Ovary (tissue), 9 donors: ENCODE results near the gene FOXP1. TPM values are rescaled to one million over a fixed set of nuclear protein-coding genes. Genes with fewer than 3 reads are reported as not detected.

Experiments used
- DNase-seq, 5 donors: peaks; one replicate each; pipeline ENCODE4 v3.0.0-alpha.2; 2019 to 2020
- H3K27ac ChIP-seq, 2 donors: fragments of 200-600 bp; one replicate each; pipeline versions ENCODE4 v1.5.1 to v1.8.0; 2019 to 2022
- H3K27me3 ChIP-seq: fragments of 200-600 bp; one replicate; pipeline ENCODE4 v1.8.0; 2022
- H3K36me3 ChIP-seq: fragments of 200-600 bp; sonication (generic); one replicate; pipeline ENCODE4 v1.5.1; 2019
- H3K4me1 ChIP-seq: one replicate; pipeline ENCODE4 v1.8.1; 2013; ENCODE audit warnings: mild to moderate bottlenecking, moderate library complexity; ENCODE audit not compliant: insufficient read depth
- H3K4me3 ChIP-seq: fragments of 200-600 bp; sonication (generic); one replicate; pipeline ENCODE4 v1.5.1; 2017
- H3K9me3 ChIP-seq, 2 donors: fragments of 200-600 bp in 1 of 2; sonication (generic) in 1 of 2; one replicate each; pipeline versions ENCODE4 v1.5.1 to v1.8.1; 2013 to 2019; ENCODE audit warnings: mild to moderate bottlenecking in 1 of 2, moderate library complexity in 1 of 2
- EP300 ChIP-seq: sonication (generic); formaldehyde crosslinking; IDR thresholded peaks from one replicate; pipeline ENCODE4 v1.6.1; 2017; ENCODE audit warnings: antibody characterized with exemption
- POLR2A ChIP-seq: fragments of 450-650 bp; IDR thresholded peaks from one replicate; pipeline ENCODE4 v1.6.1; 2017; ENCODE audit warnings: antibody characterized with exemption, mild to moderate bottlenecking, moderate library complexity
- WGBS, 3 donors: extraction: QIAGEN DNeasy Blood & Tissue Kit in 1 of 3; methylation state at CpG; one replicate each; pipeline versions ENCODE4 v1.1.5 to v1.1.7; 2013 to 2017; 5-methylcytosine and 5-hydroxymethylcytosine counted together
- intact Hi-C, 4 donors: fragments of 100-400 bp; cut with DNase I; formaldehyde crosslinking; loops; one replicate each; pipeline versions ENCODE4 v1.11.0 to v1.15.1; 2022 to 2023
- polyA plus RNA-seq, 2 donors: library from polyadenylated mRNA; stranded (reverse); fragments of 200-250 nt in 1 of 2; fragments of 350-450 nt in 1 of 2; fragmentation: Illumina TruSeq in 1 of 2; extraction: RNeasy Lipid Tissue Mini Kit (QIAGEN cat#74804) in 1 of 2; gene quantifications; one replicate each; pipeline ENCODE4 v1.2.3, GENCODE V29; 2013 to 2014
- total RNA-seq, 7 donors: library from RNA; depleted of rRNA in 2 of 7; stranded (reverse); fragments of >200 nt in 2 of 7; fragmentation: NEBNext Ultra II Directional in 3 of 7; extraction: Animal tissue kit (Norgen Biotek cat#: 25700) in 3 of 7; gene quantifications; one replicate each; pipeline versions ENCODE4 v1.1.0 to v1.2.4, GENCODE V29; 2016 to 2023
- TF ChIP-seq, protein P1 (sequence below), 3 donors: fragments of 450-650 bp in 2 of 3; fragments of 200-600 bp in 1 of 3; IDR thresholded peaks; one replicate each; pipeline versions ENCODE4 v1.5.1 to v1.8.0; 2016 to 2022; ENCODE audit warnings: antibody characterized with exemption in 3 of 3, mild to moderate bottlenecking in 1 of 3
- donor health status: DM: no; HTN: no; CAD: no; lungs with moderate emphysema.
- donor health status: DM: no; HTN: no; CAD: no.
- donor health status: Bipolar disorder and iron deficiency.
- donor health status: DM: yes; HTN: yes; CAD: no.
- donor health status: DM: no; HTN: no; CAD: no.
- donor health status: DM: yes; HTN: yes; CAD: no.

Gene FOXP1
- total and polyA plus RNA-seq, 9 donors, result 31.7 to 126 (median 114) TPM

DNA sequence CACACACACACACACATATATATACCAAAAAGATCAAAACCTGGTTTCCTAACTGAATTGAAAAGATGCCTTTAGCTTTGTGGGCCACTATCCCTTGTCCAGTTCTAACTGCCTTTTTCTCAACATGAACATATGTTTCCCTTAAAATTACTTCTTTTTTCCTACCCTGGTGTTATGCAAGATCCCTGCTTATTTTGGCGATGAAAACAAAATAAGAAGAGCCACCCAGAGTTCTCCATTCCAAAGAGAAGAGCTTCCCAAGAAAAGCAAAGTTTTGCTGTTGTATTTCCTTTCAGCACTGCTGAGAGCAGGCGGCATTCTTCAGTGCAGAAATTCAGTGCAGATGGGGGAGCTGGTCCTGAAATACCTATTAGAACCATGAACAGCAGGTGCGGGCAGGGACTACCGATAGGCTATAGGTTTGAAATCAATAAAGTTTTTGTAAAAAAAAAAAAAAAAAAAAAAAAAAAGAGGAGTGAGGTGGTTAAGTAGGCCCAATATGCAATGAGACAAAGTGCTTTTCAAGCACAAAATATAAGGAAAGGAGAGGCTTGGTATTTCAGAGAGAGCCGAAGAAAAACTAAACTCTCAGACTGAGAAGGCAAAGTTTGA lies 238.0 kb downstream of the FOXP1 start:
- Histone ChIP-seq H3K27me3 (no peaks in the 10 kb centered on the region), H3K4me3 (no peak overlapping the region), H3K27ac (no peak overlapping the region), H3K4me1 (peaks cover 1% of the 10 kb centered on the region), H3K9me3 (no peaks in the 10 kb centered on the region), H3K36me3 (no peaks in the 10 kb centered on the region)
- 39 to 73% (median 62%) methylated on average over 5 of the region's 5 CpGs for WGBS, 3 donors
- no peak for DNase-seq
- no peak for TF ChIP-seq POLR2A
- TF ChIP-seq, protein P1, sequence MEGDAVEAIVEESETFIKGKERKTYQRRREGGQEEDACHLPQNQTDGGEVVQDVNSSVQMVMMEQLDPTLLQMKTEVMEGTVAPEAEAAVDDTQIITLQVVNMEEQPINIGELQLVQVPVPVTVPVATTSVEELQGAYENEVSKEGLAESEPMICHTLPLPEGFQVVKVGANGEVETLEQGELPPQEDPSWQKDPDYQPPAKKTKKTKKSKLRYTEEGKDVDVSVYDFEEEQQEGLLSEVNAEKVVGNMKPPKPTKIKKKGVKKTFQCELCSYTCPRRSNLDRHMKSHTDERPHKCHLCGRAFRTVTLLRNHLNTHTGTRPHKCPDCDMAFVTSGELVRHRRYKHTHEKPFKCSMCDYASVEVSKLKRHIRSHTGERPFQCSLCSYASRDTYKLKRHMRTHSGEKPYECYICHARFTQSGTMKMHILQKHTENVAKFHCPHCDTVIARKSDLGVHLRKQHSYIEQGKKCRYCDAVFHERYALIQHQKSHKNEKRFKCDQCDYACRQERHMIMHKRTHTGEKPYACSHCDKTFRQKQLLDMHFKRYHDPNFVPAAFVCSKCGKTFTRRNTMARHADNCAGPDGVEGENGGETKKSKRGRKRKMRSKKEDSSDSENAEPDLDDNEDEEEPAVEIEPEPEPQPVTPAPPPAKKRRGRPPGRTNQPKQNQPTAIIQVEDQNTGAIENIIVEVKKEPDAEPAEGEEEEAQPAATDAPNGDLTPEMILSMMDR (IDR thresholded peaks at IDR 0.05), result no peak
- TF ChIP-seq EP300, result no peak
- intact Hi-C loops, result no loop called here

DNA sequence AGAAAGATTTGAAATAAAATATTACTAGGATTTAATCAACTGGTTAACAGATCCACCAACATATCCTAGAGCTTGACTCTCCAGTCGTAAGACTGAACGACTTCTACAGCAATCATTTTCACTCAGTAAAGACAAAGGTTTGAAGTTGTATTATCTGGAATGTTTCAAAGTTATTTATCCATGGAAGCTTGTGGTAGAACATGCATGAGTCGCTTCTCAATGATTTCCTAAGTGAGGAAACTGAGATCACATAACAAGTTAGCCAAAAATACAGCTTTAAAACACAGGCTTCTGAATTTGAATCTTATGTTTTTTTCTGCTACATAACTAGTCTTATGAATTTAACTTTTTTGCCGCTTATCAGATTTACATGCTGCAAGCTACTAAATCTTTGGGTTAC lies 241.8 kb downstream of the FOXP1 start:
- Histone ChIP-seq H3K4me3 (no peak overlapping the region), H3K27me3 (no peaks in the 10 kb centered on the region), H3K27ac (no peak overlapping the region), H3K36me3 (no peaks in the 10 kb centered on the region), H3K4me1 (peaks cover 1% of the 10 kb centered on the region), H3K9me3 (no peaks in the 10 kb centered on the region)
- TF ChIP-seq, protein P1 (IDR thresholded peaks at IDR 0.05), result no peak
- TF ChIP-seq POLR2A (no peak), EP300 (no peak)
- no peak for DNase-seq
- intact Hi-C loops, result no loop called here
- WGBS, 3 donors, result 63 to 90% (median 68%) methylated on average over 4 of the region's 4 CpGs

DNA sequence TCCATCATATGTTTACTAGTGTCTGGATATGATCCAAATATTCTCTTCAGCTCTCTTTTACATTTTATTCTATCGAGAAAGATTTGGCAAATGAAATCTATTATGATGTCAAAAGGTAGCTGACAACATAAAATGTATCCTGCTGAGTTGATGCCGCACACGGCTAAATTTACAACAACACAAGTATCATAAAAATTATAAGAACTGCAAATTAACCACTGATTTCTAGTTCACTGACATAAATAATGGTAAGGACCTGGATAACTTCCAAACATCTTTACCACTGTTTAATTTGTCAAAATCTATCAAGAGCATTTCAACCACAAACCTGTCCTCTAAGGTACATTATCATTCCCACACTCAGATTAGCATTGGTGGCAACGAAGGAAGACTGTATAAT lies 244.5 kb downstream of the FOXP1 start:
- intact Hi-C loops, result no loop called here
- no peak overlapping the region for H3K27ac ChIP-seq
- 72 to 81% (median 75%) methylated on average over 4 of the region's 4 CpGs for WGBS, 3 donors

DNA sequence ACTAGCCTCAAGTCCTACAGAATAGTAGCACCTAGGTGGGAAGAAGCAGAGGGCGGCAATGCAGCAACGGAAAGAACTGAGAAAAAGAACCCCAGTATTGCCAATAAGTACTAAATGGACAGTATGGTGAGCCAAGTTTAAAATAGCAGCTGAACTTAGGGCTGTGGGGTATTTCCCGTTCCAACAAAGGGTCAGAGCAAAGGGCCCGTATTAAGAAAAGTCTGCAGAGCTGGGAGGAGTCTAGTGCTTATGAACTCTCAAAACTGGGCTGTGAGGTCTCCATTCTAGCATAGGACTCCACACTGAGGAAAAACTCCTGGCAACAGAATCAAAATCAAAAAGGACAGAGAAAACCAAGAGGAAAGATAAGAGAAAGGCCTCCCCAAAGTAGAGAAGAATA lies 250.7 kb downstream of the FOXP1 start:
- TF ChIP-seq, protein P1 (IDR thresholded peaks at IDR 0.05), result no peak
- TF ChIP-seq EP300 (no peak), POLR2A (no peak)
- intact Hi-C loops, result no loop called here
- Histone ChIP-seq H3K27ac (no peak overlapping the region), H3K36me3 (no peaks in the 10 kb centered on the region), H3K27me3 (no peaks in the 10 kb centered on the region), H3K4me1 (peaks cover 3% of the 10 kb centered on the region), H3K9me3 (no peaks in the 10 kb centered on the region), H3K4me3 (no peak overlapping the region)
- DNase-seq, result no peak
- 48 to 63% (median 56%) methylated on average over 4 of the region's 4 CpGs for WGBS, 3 donors

More for the DNA sequence above, 244.5 kb downstream of the FOXP1 start:
- Histone ChIP-seq H3K36me3 (no peaks in the 10 kb centered on the region), H3K4me3 (no peak overlapping the region), H3K4me1 (no peaks in the 10 kb centered on the region), H3K9me3 (no peaks in the 10 kb centered on the region), H3K27me3 (no peaks in the 10 kb centered on the region)
- no peak for TF ChIP-seq POLR2A
- TF ChIP-seq, protein P1 (IDR thresholded peaks at IDR 0.05), result no peak
- no peak for TF ChIP-seq EP300
- DNase-seq, result no peak
